GM23338 (cell line): Measurements from ENCODE around the gene ATP13A4.

Experiments
- CREB1 ChIP-seq: fragments of 250-450 bp; sonication (Bioruptor Pico); IDR thresholded peaks from 2 replicates; pipeline ENCODE4 v1.5.0; 2020; ENCODE audit warnings: low read depth, mild to moderate bottlenecking, moderate library complexity
- CTCF ChIP-seq, 2 experiments: fragments of 200-600 bp in 1 of 2; sonication (generic) in 1 of 2; conservative IDR thresholded peaks; 2 replicates each; pipeline versions ENCODE4 v1.5.1 to v1.6.1; 2016 to 2017; ENCODE audit warnings: antibody characterized with exemption in 2 of 2, low read depth in 2 of 2, mild to moderate bottlenecking in 2 of 2, moderate library complexity in 1 of 2
- ETS1 ChIP-seq: IDR thresholded peaks from 2 replicates; pipeline ENCODE4 v1.6.1; 2016; ENCODE audit warnings: antibody characterized with exemption
- EZH2 ChIP-seq: fragments of 200-600 bp; sonication (generic); IDR thresholded peaks from one replicate; pipeline ENCODE4 v1.8.0; 2017; ENCODE audit warnings: antibody characterized with exemption, mild to moderate bottlenecking, low read depth; ENCODE audit not compliant: unreplicated experiment
- EZH2phosphoT487 ChIP-seq: fragments of 200-600 bp; sonication (generic); IDR thresholded peaks from one replicate; pipeline ENCODE4 v1.8.1; 2018; ENCODE audit warnings: antibody characterized with exemption; ENCODE audit not compliant: unreplicated experiment
- JUNB ChIP-seq: IDR thresholded peaks from one replicate; pipeline ENCODE4 v1.6.1; 2016; ENCODE audit warnings: antibody characterized with exemption; ENCODE audit not compliant: unreplicated experiment
- NANOG ChIP-seq: IDR thresholded peaks from 2 replicates; pipeline ENCODE4 v1.6.1; 2016; ENCODE audit warnings: antibody characterized with exemption, borderline replicate concordance
- POLR2AphosphoS5 ChIP-seq: IDR thresholded peaks from 2 replicates; pipeline ENCODE4 v1.6.1; 2016; ENCODE audit warnings: antibody characterized with exemption, low read depth
- REST ChIP-seq: IDR thresholded peaks from one replicate; pipeline ENCODE4 v1.6.1; 2018; ENCODE audit warnings: antibody characterized with exemption; ENCODE audit not compliant: unreplicated experiment
- STAT1 ChIP-seq: IDR thresholded peaks from one replicate; pipeline ENCODE4 v1.6.1; 2016; ENCODE audit warnings: antibody characterized with exemption; ENCODE audit not compliant: unreplicated experiment

GRCh38 chr3:193372783-193373182 is 181.9 kb downstream of the ATP13A4 start:
- TF ChIP-seq NANOG (no peak), REST (no peak), CTCF (conservative IDR thresholded peaks at IDR 0.05; ENCODE audit: low read depth in 2 of 2) (no peak), POLR2AphosphoS5 (no peak), EZH2 (no peak), ETS1 (no peak), EZH2phosphoT487 (no peak), STAT1 (no peak), JUNB (no peak), CREB1 (no peak)
